Stimulated activated CD4-positive, alpha-beta T cell treated with anti-CD3 and anti-CD28 coated beads, Interleukin-1b, Interleukin-23, amount 100 ng/mL, for 1 hour (primary cell): Measurements from ENCODE around the gene FNDC10.
"Not testable (repeated sequence)": the region's sequence is repeated elsewhere in the genome, so short reads cannot be mapped to it uniquely, and the experiment has no call there.

Experiments used
- DNase-seq, 2 donors: peaks; one replicate each; pipeline ENCODE4 v3.0.0-alpha.2; 2020; ENCODE audit warnings: low read depth in 2 of 2

FNDC10 gene

GRCh38 chr1:1599935-1600860, at the start of gene FNDC10:
FNDC10 (minus strand) TSS chr1:1600135; CDS start chr1:1600015, 120 bp downstream.
- no peak for DNase-seq

DNA sequence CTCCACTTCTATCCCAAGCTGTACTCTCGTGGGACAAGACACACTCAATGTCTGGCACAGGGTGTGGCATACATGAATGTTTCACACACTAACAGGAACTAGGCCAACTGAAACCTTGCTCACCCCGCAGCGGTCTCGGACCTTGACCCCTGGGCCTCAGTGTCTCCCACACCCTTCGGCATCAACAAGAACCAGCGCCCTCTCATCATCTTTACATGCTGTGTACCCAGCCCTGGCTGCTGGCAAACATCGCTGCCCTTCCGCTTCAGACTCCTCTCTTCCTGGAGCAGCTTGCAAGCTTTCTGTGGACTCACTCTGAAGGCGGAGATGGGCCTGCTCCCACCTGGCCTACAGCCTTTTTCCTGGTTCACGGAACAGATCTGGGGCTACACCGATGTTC, 48.3 kb upstream of the FNDC10 start:
- not testable (repeated sequence) for DNase-seq

GRCh38 chr1:1647567-1648241, 47.8 kb upstream of the FNDC10 start:
- DNase-seq, result not testable (repeated sequence)

DNA sequence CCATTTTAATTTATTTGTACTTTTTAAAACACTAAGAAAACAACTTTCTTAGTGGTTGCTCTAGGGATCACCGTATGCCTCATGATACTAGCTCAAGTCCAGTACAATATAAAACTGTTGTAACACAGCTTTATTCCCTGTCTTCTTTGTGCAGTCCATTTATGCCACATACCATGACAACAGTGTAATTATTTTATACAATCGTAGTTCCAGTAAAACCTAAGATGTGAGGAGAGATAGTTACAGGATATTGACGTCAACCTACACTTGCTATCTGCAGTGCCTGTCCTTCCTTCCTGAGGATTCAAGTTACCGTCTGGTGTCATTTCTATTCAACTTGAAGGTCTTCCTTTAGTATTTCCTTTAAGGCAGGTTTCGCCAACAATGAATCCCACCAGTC, 46.4 kb upstream of the FNDC10 start:
- not testable (repeated sequence) for DNase-seq

- DNase-seq, result not testable (repeated sequence)
Observed at GRCh38 chr1:1640711-1641461, 41.0 kb upstream of the FNDC10 start.

DNA sequence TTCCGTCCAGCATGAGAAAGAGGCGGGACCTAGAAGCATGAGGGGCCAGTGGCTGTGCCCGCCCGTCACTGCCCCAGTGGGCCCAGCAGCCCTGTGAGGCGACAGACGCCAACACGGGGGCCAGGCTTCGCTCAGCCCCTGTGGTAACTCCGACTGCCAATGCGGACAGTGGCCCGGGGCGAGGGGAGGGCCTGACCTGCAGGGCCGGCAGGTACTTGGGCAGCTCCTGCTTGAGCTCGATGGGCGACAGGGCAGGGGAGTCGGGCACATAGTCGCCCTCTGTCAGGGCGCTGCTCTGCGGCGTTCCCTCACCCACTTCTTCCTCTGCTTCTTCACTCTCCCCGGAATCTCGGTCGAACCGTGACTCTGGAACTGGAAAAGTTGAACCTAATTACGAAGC, 40.1 kb upstream of the FNDC10 start:
- DNase-seq, result not testable (repeated sequence)

DNA sequence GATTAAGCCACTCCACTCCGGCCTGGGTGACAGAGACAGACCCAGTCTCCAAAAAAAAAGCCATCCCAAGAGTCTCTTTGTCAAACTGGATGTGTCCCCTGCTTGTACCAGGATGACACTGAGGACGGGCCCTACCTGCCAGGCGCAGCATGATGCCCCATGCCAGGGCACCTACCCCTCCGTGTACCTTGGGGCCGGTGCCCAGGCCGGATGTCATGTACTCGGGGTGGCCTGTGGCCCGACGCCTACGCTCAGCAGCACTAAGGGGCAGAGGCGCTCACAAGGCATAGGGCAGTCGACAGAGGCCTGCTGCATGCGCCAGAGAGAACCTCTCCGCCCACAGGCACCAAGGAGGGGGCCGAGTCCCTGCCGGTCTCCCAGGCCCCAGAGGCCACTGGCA, 39.4 kb upstream of the FNDC10 start:
- not testable (repeated sequence) for DNase-seq

DNA sequence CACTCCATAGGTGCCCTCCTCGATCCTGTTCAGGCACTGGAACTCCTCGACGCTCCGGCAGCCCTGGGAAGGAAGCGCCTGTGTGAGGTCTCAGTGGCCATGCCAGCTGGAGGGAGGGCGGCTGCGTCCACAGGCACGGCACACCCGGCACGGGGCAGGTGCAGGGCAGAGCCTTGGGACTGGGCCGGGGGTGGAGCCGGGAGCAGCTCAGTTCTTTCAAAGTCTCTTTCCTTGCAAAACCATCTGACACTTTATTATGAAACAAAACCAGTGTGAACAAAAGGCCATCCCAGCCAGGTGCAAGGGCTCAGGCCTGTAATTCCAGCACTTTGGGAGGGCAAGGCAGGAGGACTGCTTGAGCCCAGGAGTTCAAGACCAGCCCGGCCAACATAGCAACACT, 38.6 kb upstream of the FNDC10 start:
- not testable (repeated sequence) for DNase-seq

- not testable (repeated sequence) for DNase-seq
Observed at GRCh38 chr1:1637479-1637875, 37.5 kb upstream of the FNDC10 start.

DNA sequence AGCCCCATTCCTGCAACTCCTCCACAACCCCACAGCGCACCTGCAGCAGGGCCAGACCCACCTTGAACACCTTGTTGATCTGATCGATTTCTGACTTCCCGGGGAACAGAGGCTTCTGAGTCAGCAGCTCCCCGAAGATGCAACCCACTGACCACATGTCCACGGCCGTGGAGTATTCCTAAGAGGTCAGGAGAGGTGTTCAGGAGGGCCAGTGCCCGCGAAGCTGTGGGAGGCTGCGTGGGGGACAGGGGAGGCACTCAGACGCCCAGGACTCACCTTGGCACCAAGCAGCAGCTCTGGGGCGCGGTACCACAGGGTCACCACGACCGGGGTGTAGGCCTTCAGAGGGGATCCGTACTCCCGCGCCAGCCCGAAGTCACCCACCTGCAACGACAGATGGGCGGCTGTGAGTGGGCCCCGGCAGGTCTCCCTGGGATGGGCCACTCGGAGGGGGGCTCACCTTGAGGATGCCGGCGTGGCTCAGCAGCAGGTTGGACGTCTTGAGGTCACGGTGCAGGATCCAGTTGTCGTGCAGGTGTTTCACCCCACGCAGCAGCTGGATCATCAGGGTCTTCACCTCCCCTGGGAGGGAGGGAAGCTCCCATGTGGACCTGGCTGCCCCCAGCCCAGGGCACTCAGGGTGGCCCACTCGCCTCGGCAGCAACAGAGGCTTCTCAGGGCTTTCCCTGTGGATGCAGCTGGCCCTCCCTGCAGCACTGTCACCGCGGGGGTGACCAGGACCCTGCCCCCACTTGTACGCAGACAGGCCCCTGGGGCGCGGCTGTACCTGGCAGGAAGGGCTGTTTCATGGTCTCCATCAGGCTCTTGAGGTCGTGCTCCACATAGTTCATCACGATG, 36.9 kb upstream of the FNDC10 start:
- not testable (repeated sequence) for DNase-seq

DNA sequence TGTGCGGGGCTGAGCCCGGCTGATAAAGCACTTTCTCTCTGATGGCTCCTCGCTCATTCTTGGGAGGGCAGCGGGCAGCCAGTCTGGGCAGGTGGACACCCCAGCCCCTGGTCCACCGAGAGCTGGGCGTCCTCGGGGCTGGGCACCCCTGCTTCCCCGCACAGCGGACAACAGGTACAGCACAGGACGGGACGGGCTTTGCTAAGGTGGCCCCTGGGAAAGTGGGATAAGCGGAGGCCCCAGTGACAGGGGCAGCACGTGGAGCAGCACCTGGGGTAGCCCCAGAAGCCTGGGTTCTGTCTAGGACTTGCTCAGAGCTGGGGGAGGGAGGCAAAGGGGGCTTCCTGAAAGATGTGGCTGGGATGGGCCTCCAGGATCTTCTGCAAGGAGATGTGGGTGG, 34.7 kb upstream of the FNDC10 start:
- not testable (repeated sequence) for DNase-seq

GRCh38 chr1:1633409-1633808, 33.5 kb upstream of the FNDC10 start:
- DNase-seq, result not testable (repeated sequence)

- no peak for DNase-seq
Observed at GRCh38 chr1:1631782-1632420, 32.0 kb upstream of the FNDC10 start, which contains the start of gene MMP23B. MMP23B (plus strand) TSS chr1:1632173; CDS start chr1:1632219, 46 bp downstream.

DNA sequence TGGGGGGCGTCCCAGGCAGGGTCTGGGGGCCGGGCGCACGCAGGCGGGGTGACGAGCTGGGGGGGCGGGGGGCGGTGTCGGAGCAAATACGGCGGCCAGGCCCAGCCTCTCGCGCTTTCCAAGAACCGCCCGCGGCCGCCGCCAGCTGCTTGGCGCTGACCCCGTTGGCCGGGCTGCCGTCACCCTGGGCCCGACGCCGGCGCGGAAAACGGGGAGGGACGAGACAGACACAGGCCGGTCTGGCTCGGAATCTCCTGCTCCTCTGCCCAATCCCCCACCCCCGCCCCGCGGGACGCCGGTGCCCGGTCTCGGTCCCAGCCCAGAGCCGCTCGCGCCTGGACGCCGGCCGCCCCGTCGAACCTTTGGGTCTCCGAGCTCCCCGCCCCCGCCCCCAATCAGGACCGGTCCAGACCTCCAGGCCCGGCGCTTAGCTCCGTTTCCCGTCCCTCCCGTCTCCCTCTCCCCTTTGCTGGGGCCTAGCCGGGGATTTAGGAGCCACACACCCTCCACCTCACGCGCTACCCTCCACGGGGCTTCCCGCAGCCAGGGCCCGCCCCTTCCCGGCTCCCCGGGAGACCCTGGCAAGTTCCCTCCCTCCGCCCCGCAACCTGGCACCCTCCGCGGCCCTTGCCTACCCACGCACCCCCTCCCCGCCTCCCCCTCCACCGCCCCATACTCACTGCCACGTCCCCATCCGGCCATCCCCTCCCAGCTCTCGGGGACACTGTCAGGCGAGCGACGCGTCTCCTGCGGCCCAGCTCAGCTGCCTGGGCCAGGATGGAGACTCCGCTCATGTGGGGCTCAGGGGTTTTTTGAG, 31.2 kb upstream of the FNDC10 start:
- no peak for DNase-seq

DNA sequence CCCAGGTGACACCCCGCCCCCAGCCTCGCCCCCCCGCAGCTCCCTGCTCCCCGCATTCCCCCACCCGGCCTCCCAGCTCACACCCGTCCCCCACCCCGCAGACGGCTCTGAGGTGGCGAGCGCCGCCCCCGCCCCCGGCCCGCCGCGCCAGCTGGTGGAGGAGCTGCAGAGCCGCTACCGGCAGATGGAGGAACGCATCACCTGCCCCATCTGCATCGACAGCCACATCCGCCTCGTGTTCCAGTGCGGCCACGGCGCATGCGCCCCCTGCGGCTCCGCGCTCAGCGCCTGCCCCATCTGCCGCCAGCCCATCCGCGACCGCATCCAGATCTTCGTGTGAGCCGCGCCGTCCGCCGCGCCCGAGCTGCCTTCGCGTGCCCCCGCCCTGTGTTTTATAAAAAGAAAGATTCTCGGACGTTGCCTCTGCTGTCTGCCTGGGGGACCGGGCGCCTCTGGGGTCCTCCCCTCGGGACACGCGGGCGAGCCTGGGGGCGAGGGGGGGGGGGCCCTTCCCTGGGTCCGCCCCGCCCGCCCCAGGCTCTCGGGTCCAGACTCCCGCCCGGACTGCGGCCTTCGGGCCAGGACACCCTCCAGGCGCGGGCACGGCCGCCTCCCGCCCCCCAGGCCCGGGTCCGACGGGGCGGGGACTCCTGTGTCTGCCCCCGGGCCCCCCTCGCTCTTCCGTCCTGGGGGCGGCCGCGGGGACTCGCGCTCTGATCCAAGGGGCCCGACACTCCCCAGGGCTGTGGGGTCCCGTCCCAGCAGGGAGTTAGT, 30.4 kb upstream of the FNDC10 start:
- peak; percentile 72 to 92 for DNase-seq

DNA sequence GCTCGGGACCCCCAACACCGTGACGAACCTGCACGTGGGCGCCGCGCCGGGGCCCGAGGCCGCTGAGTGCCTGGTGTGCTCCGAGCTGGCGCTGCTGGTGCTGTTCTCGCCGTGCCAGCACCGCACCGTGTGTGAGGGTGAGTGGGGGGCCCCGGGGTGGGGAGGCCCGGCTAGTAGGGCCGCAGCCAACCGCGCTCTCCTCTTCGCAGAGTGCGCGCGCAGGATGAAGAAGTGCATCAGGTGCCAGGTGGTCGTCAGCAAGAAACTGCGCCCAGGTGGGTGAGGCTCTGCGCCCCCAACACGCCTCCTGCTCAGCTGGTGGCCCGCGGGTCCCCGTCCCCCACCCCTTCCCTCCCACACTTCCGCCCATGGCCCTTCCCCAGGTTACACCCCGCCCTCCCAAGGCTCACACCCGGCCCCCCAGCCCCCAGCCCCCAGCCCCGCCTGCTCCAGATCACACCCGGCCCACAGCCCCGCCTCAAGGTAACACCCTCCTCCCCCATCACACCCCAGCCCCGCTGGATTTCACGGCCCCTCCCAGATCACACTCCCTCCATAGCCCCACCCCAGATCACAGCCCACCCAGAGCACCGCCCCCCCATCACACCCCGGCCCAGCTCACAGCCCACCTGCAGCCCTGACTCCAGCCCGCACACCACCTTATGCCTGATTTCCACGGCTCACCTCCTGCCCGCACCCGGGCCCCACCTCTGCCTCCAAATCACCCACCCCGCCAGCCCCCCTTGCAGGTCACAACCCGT, 29.7 kb upstream of the FNDC10 start:
- no peak for DNase-seq

- no peak for DNase-seq
Observed at GRCh38 chr1:1628754-1629429, 29.0 kb upstream of the FNDC10 start.
